ENCODE results near the gene TSHZ2.

The TSHZ2 gene

GRCh38 chr20:53294804-53295203, 322.6 kb downstream of the TSHZ2 start:
- TF ChIP-seq CTCF (IDR thresholded peaks at IDR 0.05; ENCODE audit: low read depth, low read length) = no peak
- DNase-seq (ENCODE audit: low read depth in 2 of 2) = no peak
- H3K4me3 ChIP-seq (replicated peaks in 1 of 2; ENCODE audit: low read depth in 2 of 2, low read length in 2 of 2) = no peak overlapping the region

- DNase-seq (ENCODE audit: low read depth in 2 of 2) = no peak
- no peak for TF ChIP-seq CTCF (IDR thresholded peaks at IDR 0.05; ENCODE audit: low read depth, low read length)
- no peak overlapping the region for H3K4me3 ChIP-seq (replicated peaks in 1 of 2; ENCODE audit: low read depth in 2 of 2, low read length in 2 of 2)
Measured at GRCh38 chr20:53296025-53296424, 323.9 kb downstream of the TSHZ2 start.

GRCh38 chr20:53296451-53297153, 324.4 kb downstream of the TSHZ2 start:
- no peak overlapping the region for H3K4me3 ChIP-seq (replicated peaks in 1 of 2; ENCODE audit: low read depth in 2 of 2, low read length in 2 of 2)
- DNase-seq (ENCODE audit: low read depth in 2 of 2) = no peak
- no peak for TF ChIP-seq CTCF (IDR thresholded peaks at IDR 0.05; ENCODE audit: low read depth, low read length)

GRCh38 chr20:53297154-53297529, 325.0 kb downstream of the TSHZ2 start:
- no peak for TF ChIP-seq CTCF (IDR thresholded peaks at IDR 0.05; ENCODE audit: low read depth, low read length)
- H3K4me3 ChIP-seq (replicated peaks in 1 of 2; ENCODE audit: low read depth in 2 of 2, low read length in 2 of 2) = no peak overlapping the region

GRCh38 chr20:53298260-53298659, 326.1 kb downstream of the TSHZ2 start:
- no peak for DNase-seq (ENCODE audit: low read depth in 2 of 2)
- no peak overlapping the region for H3K4me3 ChIP-seq (replicated peaks in 1 of 2; ENCODE audit: low read depth in 2 of 2, low read length in 2 of 2)
- no peak for TF ChIP-seq CTCF (IDR thresholded peaks at IDR 0.05; ENCODE audit: low read depth, low read length)

More at GRCh38 chr20:53297154-53297529, 325.0 kb downstream of the TSHZ2 start:
- no peak for DNase-seq (ENCODE audit: low read depth in 2 of 2)

GRCh38 chr20:53298911-53299310, 326.8 kb downstream of the TSHZ2 start:
- no peak for TF ChIP-seq CTCF (IDR thresholded peaks at IDR 0.05; ENCODE audit: low read depth, low read length)
- no peak for DNase-seq (ENCODE audit: low read depth in 2 of 2)
- no peak overlapping the region for H3K4me3 ChIP-seq (replicated peaks in 1 of 2; ENCODE audit: low read depth in 2 of 2, low read length in 2 of 2)

GRCh38 chr20:53299831-53300230, 327.7 kb downstream of the TSHZ2 start:
- no peak for DNase-seq (ENCODE audit: low read depth in 2 of 2)
- no peak overlapping the region for H3K4me3 ChIP-seq (replicated peaks in 1 of 2; ENCODE audit: low read depth in 2 of 2, low read length in 2 of 2)
- TF ChIP-seq CTCF (IDR thresholded peaks at IDR 0.05; ENCODE audit: low read depth, low read length) = no peak

Measured in cardiac fibroblast (primary cell).